GM19238 (cell line): ENCODE data around the gene FAM151B.
"Not testable (repeated sequence)": the region's sequence is repeated elsewhere in the genome, so short reads cannot be mapped to it uniquely, and the experiment has no call there.

ENCODE experiments used
- DNase-seq: peaks from one replicate; pipeline ENCODE4 v3.0.0; 2011; ENCODE audit warnings: low spot score; ENCODE audit not compliant: insufficient read length

The FAM151B gene, protein sequence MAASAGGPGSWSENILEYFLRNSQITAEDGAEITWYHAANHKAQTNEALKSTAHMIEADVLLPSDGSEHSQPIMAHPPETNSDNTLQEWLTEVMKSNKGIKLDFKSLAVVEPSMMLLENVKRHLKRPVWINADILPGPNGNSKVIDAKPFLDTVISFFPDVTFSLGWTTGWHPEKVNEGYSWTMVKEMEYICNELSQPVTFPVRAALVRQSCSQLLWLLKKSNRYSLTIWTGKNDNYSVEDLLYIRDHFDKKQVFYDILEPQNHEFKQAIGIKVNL

DNA sequence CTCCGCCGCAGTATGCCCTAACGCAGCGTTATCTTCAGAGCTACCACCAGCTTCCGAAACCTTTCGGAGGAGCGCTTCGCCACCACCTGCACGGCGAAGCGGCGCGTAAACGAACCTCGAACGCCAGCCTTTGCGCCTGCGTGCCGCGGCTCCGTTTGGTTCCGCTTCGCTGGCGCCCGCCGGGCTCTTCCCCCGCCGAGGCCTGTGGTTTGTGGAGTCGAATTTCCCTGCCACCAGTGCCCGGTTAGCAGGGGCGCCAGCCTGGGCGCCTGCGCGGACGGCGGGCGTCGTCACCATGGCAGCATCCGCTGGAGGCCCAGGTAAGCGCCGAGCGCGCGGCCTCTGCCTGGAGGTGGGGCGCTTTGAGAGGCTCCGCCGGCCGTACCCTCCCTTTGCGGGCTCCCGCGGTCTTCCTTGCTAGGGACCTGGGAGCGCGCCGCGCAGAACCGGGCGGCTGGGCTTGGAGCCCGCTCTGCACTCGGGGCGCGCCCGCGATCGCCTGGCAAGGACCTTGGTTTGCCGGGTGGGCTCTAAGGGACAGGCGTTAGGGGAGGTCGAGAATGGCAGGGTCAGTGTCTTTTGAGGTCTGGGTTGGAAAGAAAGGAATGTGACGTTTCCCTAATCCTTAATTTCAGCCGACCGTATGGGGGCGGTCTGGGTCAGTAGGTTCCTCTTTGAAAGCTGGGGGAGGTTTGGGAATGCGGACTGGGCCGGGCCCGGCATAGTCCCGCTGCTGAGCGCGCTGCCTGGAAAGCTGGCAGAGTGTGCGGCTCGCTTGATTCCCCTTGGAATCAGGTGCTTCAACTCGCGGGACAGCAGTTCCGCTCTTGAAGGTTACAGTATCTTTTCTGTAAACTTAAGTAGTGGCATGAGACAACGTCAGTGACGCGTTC lies at the start of gene FAM151B:
FAM151B (plus strand) TSS at position 272 of the 893 bp plus-strand sequence; CDS start at position 296, 24 bp downstream.
- peak; percentile 58 for DNase-seq

DNA sequence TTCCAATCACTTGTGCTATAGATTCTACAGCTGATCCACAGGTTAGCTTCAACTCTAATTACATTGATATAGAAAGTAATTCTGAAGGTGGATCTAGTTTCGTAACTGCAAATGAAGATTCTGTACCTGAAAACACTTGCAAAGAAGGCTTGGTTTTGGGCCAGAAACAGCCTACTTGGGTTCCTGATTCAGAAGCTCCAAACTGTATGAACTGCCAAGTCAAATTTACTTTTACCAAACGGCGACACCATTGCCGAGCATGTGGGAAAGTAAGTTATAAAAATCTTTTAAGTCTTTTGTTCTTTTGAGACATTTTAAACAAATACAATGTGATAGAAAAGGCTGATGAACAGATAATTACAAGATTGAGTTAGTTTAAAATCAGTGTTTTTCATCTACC lies 49.2 kb upstream of the FAM151B start:
- DNase-seq, result no peak

DNA sequence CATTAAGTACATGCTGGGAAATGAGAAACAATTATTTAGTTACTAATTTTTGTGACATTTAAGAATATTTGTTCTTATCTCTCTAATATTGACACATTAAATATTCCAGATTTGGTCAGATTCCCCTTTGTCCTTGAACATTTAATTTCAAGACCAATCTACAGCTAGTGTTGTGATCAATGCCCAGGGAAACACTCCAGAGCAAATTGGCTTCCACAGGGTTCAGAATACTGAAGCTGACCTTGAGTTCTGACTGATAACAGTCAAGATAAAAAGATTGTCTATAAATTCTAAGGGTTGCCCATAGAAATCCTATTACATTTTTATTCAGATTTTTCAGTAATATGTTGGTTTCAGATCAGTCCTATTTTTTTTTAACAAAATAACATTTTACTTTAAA lies 48.7 kb upstream of the FAM151B start:
- no peak for DNase-seq

DNA sequence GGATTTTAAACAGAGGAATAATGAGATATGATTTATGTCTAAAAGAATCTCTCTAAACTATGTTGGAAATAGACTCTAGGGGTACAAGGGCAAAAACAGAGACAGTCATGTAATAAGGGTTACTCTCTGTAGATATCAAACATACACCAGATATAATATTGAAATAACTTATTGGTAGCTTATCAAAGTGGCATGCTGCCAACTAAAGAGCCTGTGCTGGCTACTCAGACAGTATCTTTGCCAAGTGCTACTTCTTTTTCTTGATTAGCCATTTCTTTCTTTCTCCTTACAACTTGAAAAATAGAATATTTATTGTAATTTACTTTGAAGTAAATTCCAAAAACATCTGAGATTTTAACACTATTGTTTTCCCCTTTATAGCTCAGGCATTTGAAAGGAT lies 45.2 kb upstream of the FAM151B start:
- DNase-seq, result no peak

DNA sequence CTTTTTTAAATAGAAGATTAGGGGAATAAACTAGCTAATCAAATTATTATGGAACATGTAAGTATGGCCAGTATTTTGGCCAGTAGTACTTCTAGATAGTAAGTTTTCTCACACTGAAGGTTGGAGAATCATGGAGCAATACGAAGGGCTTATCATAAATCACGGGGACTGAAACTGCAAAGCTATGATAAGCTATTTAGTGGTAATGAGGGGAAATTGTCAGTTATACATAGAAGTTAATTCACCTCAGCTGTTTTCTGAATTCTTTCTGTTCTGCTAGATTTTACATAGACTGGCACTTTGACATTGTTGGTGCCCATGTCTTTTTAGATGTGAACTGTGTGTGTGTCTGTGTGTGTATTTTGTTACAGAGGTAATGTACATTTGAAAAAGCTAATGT lies 34.5 kb upstream of the FAM151B start:
- DNase-seq, result no peak

DNA sequence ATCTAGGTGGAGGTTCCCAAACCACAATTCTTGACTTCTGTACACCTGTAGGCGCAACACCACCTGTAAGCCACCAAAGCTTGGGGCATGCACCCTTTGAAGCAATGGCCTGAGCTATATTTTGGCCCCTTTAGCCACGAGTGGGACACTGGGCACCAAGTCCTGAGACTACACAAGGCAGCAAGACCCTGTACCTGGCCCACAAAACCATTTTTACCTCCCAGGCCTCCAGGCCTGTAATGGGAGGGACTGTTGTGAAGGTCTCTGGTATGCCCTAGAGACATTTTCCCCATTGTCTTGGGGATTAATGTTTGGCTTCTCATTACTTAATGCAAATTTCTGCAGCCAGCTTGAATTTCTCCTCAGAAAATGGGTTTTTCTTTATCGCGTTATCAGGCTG lies 24.6 kb upstream of the FAM151B start:
- DNase-seq, result no peak

DNA sequence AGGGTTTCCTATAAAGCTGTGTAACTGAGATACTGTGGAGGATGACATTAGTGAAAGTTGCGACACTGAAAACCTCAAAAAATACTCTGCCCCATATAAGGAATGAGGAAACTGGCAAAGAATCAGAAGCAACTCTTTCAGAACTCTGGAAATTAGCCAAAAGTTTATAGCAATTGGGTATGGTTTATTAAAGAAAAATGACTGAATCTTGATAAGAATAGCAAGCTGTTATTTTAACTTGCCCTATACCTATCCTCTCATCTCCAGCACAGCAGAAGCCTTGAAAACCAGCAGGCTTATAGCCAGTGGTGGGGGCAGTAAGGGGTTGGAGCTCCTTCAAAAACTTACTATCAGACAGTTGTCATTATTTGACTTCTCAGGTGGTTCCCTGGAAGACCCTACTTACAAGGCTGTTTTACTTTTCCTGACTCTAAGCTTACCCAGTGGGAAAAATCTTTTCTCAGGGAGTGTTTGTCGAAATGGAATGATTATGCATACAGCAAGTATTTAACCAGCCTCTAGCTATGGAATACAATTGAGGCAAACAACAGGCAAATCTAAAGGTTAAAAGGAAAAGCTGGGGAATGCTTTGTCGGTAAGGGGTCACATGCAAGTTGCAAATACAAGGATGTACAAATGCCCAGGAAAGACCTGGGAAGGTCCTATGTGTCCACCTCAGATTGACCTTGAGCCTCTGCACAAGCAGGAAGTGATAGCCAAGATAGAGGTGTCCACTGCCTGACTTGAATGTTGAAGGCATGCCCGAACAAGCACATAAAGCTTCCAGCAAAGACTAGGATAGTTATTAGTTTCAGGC lies 21.0 kb upstream of the FAM151B start:
- DNase-seq, result no peak

DNA sequence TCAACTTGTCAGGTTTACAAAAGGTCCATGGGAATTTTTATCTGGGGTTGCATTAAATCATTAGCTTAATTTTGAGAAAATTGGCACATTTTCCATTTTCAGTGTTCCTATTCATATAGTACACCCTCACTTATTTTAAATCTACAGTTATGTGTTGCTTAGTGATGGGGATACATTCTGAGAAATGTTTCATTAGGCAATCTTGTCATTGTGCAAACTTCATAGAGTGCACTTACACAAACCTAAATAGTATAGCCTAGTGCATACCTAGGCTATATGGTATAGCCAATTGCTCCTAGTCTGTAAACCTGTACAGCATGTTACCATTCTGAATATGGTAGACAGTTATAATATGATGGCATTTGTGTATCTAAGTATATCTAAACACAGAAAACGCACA lies 19.8 kb upstream of the FAM151B start:
- no peak for DNase-seq

DNA sequence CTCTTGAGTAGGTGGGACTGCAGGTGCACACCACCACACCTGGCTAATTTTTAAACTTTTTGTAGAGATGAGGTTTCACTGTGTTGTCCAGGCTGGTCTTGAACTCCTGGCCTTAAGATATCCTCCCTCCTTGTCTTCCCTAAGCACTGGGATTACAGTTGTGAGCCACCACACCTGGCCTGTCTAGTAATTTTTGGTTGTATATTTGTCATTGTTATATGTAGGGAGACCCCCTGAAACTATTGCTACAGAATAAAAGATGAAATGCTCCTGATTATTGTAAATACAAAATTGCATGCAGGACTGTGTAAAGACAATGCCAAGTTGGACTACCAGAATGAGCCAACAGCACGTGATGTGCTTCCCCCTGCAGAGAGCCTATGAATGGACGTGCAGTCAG lies 17.3 kb upstream of the FAM151B start:
- not testable (repeated sequence) for DNase-seq

DNA sequence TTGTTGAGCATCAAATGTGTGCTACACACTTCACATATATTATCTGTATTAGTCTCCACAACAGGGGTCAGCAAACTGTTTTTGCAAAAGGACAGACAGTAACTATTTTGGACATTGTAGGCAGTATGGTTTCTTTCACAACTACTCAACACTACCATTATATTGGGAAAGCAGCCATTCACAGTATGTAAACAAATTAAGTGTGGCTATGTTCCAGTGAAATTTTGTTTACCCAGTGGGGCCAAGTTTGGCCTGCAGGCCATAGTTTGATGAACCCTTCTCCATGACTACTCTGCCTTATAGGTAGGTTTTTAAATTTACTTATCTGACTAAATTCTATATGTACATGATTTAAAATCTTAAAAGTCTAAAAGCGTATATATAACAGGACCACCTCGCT lies 13.0 kb upstream of the FAM151B start:
- DNase-seq, result no peak

DNA sequence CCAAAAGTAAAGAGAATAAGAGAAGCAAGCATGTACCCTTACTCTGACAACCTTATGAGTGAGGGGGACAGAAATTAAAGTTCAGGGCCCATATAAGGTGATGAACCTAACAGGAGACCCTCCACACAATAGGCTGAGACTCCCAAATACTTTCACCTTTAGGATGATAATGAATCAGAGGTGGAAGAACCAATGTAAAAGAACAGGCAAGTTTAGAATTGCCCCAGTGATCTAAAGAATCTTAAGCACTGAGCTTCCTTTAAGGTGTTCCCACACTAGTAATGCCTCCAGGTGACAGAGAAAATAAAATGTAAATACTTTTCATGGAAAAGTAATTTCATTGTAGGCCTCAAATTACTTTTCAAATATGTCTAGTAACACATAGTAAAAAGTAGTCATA lies 8.2 kb upstream of the FAM151B start:
- no peak for DNase-seq

DNA sequence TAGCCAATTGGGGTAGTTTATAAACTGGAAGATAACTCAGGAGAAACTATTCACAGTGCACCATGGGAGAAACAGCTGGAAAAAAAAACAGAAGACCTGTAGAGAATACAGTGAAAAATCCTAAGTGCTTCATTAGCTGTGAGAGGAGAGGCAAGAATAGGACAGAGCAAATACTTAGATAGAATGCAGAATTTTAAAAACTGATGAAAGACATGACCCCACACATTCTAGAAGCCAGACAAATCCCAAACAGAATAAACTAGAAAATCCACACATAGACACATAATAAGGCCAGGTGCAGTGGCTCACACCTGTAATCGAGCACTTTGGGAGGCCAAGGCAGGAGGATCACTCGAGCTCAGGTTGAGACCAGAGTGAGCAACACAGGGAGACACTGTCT lies 7.5 kb upstream of the FAM151B start:
- DNase-seq, result no peak

DNA sequence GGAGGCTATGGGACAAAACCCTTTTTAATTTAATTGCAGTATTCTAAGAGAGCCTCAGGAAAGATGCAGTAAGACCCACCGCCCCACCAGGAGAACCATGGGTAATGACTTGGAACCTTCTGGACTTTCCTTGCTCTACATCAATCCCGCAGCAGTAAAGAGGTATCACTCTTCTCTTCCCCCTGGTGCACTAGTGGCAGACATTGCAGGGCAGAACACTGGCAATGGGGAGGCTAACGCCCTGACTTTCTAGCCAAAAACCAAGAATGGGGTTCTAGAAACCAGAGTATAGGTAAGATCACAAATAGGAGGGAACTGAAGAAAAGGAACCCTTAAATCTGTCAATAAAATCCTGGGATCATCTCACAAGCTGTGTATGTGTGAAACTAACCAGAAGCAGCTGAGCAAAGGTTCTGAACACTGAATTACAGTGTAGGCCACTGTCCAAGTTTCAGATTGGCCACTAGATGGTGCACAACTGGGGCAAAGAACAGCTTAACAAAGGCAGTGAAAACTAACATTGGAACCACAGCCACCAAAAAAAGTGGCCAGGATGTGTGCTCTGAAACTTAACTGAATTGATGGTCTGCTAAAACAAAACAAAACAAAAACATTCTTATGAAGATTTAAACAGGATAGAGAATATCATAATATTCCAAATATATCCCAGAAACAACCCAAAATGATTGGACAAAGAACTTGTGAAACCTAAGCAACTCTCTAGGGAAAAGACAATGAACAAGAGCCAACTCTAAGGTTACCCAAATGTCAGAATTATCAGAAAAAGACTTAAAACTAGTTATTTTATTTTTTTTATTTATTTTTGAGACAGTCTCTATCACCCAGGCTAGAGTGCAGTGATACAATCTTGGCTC lies 6.6 kb upstream of the FAM151B start:
- DNase-seq, result peak; percentile 16

DNA sequence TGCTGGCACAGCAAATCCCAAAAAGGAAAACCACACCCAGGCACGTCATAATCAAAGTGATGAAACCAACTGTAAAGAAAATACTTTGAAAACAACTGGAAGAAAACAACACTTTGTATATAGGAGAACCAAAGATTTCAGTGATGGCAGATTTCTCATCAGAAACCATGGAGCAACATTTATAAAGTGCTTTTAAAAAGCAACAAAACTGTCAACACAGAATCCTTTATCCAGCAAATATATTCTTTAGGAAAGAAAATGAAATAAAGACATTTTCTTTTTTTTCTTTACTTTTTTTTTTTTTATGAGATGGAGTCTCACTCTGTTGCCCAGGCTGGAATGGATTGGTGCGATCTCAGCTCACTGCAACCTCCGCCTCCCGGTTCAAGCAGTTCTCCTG lies 5.3 kb upstream of the FAM151B start:
- DNase-seq, result no peak

DNA sequence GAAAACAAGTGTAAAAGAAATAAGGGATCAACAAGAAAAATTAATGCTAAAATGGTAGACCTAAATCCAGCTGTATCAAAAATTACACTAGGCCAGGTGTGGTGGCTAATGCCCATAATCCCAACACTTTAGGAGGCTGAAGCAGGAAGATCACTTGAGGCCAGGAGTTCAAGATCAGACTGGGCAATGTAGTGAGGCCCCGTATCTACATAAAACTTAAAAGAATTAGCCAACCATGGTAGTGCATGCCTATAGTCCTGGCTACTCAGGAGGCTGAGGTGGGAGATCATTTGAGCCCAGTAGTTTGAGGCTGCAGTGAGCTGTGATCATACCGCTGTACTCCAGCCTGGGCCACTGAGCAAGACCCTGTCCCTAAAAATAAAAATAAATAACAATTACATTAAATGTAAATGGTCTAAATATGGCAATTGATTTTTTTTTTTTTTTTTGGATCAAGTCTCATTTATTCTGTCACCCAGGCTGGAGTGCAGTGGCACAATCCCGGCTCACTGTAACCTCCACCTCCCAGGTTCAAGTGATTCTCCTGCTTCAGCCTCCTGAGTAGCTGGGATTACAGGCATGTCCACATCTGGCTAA lies 4.2 kb upstream of the FAM151B start:
- no peak for DNase-seq

DNA sequence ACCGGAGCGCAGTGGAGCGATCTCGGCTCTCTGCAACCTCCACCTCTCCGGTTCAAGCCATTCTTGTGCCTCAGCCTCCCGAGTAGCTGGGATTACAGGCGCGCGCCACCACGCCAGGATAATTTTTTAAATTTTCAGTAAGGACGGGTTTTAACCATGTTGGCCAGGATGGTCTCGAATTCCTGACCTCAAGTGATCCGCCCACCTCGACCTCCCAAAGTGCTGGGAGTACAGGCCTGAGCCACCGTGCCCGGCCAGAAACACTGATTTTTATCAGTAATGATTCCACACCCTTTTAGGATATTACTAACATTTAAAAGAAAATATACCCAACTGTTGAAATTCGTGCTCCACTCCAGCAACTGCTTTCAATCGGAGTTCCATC lies 464 bp upstream of the FAM151B start:
- no peak for DNase-seq

DNA sequence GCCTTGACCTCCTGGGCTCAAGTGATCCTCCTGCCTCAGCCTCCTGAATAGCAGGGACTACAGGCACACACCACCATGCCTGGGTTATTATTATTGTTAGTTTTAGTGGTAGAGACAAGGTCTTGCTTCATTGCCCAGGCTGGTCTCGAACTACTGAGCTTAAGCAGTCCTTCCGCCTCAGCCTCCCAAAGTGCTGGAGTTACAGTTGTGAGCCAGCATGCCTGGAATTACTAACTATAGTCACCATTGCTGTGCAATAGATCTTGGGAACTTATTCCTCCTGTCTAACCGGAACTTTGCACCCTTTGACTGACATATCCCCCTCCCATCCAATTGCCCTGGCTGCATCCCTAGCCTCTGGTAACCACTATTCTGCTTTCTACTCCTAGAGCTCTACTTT lies 3.4 kb downstream of the FAM151B start:
- no peak for DNase-seq

DNA sequence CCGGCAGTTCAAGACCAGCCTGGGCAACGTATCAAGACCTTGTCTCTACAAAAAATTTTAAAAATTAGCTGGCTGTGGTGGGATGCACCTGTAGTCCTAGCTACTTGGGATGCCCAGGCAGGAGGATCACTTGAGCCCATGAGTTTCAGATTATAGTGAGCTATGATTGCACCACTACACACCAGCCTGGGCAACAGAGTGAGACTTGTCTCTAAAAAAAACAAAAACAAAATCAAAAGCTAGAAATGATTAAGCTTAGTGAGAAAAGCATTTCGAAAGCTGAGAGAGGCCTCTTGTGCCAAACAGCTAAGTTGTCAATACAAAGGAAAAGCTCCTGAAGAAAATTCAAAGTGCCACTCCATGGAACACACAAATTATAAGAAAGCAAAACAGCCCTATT lies 4.8 kb downstream of the FAM151B start:
- DNase-seq, result no peak

DNA sequence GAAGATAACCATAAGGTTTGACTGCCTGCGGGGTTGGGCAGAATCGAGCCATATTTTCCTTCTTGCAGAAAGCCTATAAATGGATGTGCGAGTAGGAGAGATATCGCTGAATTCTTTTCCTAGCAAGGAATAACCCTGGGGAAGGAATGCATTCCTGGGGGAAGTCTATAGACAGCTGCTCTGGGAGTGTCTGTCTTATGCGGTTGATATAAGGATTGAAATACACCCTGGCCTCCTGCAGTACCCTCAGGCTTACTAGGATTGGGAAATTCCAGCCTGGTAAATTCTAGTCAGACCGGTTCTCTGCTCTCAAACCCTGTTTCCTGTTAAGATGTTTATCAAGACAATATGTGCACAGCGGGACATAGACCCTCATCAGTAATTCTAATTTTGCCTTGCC lies 5.5 kb downstream of the FAM151B start:
- not testable (repeated sequence) for DNase-seq

DNA sequence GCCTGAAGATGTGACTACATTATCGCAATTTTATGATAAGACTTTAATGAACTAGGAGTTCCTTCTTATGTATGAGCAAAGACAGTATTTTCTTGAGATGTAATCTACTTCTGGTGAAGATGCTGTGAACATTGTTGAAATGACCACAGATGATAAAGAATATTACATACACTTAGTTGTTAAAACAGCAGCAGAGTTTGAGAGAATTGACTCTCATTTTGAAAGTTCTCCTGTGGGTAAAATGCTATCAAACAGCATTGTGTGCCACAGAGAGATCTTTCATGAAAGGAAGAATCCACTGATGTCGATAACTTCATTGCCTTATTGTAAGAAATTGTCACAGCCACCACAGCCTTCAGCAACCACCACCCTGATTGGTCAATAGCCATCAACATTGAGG lies 8.0 kb downstream of the FAM151B start:
- no peak for DNase-seq

DNA sequence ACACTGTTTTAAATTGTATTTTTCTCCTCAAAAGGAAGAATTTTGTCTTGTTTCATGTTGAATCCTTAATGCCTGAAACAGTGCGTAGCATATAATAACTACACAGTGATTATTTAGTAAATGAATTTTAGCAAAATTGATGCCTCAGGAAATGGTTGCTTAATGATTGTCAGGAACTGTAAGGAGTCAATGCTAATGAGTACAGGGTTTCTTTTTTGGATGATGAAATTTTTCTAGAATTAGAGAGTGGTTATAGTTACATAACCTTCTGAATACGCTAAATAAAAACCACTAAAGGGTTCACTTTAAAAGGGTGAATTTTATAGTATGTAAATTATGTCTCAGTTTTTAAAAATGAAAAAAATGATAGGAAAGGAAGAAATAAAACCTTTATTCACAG lies 14.9 kb downstream of the FAM151B start:
- DNase-seq, result no peak
